Peyer's patch (tissue), 4 donors: Measurements from ENCODE around the gene UGT1A7.

ENCODE experiments used
- POLR2A ChIP-seq, 2 donors: fragments of 450-650 bp; IDR thresholded peaks; one replicate each; pipeline ENCODE4 v1.5.1; 2017; ENCODE audit warnings: antibody characterized with exemption in 2 of 2, mild to moderate bottlenecking in 2 of 2, moderate library complexity in 2 of 2
- TF ChIP-seq, protein P1 (sequence below), 6 experiments: fragments of 450-650 bp in 4 of 6; fragments of 200-600 bp in 2 of 6; sonication (generic) in 1 of 6; IDR thresholded peaks; one replicate each; pipeline ENCODE4 v1.5.1; 2017 to 2019; ENCODE audit warnings: antibody characterized with exemption in 6 of 6, mild to moderate bottlenecking in 3 of 6, moderate library complexity in 1 of 6

DNA sequence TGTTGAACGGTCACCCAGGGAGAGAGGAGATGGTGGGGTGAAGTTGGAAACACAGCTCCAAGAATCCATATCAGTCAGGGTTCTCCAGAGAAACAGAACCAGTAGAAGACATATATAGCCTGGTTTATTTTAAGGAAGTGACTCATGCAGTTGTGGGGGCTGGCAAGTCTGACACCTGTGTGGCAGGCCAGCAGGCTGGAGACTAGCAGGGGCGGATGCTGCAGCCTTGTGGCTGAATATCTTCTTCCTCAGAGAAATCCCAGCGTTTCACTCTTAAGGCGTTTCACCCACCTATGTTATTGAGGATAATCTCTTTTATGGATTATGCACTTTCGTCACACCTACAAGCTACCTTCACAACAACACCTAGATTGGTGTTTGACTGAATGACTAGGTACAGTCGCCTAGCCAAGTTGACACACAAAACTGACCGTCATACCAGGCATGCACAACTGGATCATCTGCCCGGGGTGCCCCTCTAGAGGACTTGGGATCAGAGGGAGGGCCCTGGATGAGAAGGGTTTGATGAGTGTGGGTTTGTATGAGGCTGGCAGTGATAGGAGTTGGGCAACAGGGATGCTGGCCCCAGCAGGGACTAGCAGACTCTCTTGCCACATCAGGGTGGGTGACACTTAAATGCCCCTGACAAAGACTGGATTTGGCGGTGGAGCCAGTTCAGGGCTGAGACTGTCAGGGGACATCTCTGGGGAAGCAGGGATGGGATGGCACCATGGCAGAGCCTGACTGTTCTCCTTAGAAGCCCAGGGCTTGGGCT lies 119.8 kb downstream of the UGT1A7 start:
- TF ChIP-seq, protein P1, sequence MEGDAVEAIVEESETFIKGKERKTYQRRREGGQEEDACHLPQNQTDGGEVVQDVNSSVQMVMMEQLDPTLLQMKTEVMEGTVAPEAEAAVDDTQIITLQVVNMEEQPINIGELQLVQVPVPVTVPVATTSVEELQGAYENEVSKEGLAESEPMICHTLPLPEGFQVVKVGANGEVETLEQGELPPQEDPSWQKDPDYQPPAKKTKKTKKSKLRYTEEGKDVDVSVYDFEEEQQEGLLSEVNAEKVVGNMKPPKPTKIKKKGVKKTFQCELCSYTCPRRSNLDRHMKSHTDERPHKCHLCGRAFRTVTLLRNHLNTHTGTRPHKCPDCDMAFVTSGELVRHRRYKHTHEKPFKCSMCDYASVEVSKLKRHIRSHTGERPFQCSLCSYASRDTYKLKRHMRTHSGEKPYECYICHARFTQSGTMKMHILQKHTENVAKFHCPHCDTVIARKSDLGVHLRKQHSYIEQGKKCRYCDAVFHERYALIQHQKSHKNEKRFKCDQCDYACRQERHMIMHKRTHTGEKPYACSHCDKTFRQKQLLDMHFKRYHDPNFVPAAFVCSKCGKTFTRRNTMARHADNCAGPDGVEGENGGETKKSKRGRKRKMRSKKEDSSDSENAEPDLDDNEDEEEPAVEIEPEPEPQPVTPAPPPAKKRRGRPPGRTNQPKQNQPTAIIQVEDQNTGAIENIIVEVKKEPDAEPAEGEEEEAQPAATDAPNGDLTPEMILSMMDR (IDR thresholded peaks at IDR 0.05): no peak
- TF ChIP-seq POLR2A (IDR thresholded peaks at IDR 0.05): no peak
